K562 (cell line): Measurements from ENCODE around the gene CAMK2A.

ENCODE experiments used
- ADNP ChIP-seq: fragments of 200-800 bp; sonication (Bioruptor generic); IDR thresholded peaks from 2 replicates; pipeline ENCODE4 v1.6.1; 2016; ENCODE audit warnings: missing genetic modification characterization, missing compliant biosample characterization
- CHD1 ChIP-seq: fragments of 200-600 bp; sonication (generic); IDR thresholded peaks from one replicate; pipeline ENCODE4 v1.6.1; 2012; ENCODE audit warnings: mild to moderate bottlenecking, moderate library complexity, low read length, inconsistent platforms
- CREM ChIP-seq: IDR thresholded peaks from 2 replicates; pipeline ENCODE4 v1.6.1; 2014; ENCODE audit warnings: antibody characterized with exemption, low read depth
- EGR1 ChIP-seq: fragments of 450-650 bp; conservative IDR thresholded peaks from 2 replicates; pipeline ENCODE4 v1.6.1; 2017; ENCODE audit warnings: mild to moderate bottlenecking
- MYC ChIP-seq, 2 experiments: fragments of 250-450 bp in 1 of 2; sonication (Bioruptor Pico) in 1 of 2; IDR thresholded peaks; 2 replicates each; pipeline versions ENCODE4 v1.5.1 to v1.6.1; 2012 to 2021; ENCODE audit warnings: low read depth in 2 of 2, borderline replicate concordance in 1 of 2, improper control_type of control experiment in 1 of 2, low read length in 1 of 2, mild to moderate bottlenecking in 1 of 2, moderate library complexity in 1 of 2
- POLR2A ChIP-seq: fragments of 450-650 bp; conservative IDR thresholded peaks from 2 replicates; pipeline ENCODE4 v1.6.1; 2016
- ZNF133 ChIP-seq: fragments of 250-450 bp; sonication (Bioruptor Pico); IDR thresholded peaks from 2 replicates; pipeline ENCODE4 v1.4.0; 2020; ENCODE audit warnings: mild to moderate bottlenecking
- ZNF212 ChIP-seq: fragments of 450-650 bp; formaldehyde crosslinking; IDR thresholded peaks from 2 replicates; pipeline ENCODE4 v1.4.0; 2020; ENCODE audit warnings: mild to moderate bottlenecking
- ZNF324 ChIP-seq: fragments of 250-450 bp; sonication (Bioruptor Pico); IDR thresholded peaks from 2 replicates; pipeline ENCODE4 v1.4.0; 2020; ENCODE audit warnings: mild to moderate bottlenecking
- TF ChIP-seq, protein P1 (sequence below), 3 experiments: IDR thresholded peaks in 2 of 3; conservative IDR thresholded peaks in 1 of 3; 2 replicates each; pipeline ENCODE4 v1.5.1; 2011 to 2012; ENCODE audit warnings: low read length in 3 of 3, mild to moderate bottlenecking in 3 of 3, control low read depth in 2 of 3, improper control_type of control experiment in 1 of 3, inconsistent platforms in 1 of 3, low read depth in 1 of 3, mixed read lengths in 1 of 3, moderate library complexity in 1 of 3; ENCODE audit not compliant: insufficient read depth in 2 of 3
- TF ChIP-seq, protein P2 (sequence below): sonication (generic); formaldehyde crosslinking; IDR thresholded peaks from 2 replicates; pipeline ENCODE4 v1.9.0; 2022; ENCODE audit warnings: mild to moderate bottlenecking, missing genetic modification reagents

GRCh38 chr5:150294551-150295071 is 5.0 kb upstream of the CAMK2A start:
- no peak for TF ChIP-seq CHD1
- TF ChIP-seq EGR1: no peak
- no peak for TF ChIP-seq ZNF133 (CRISPR knock-in tag)
- no peak for TF ChIP-seq MYC (IDR thresholded peaks at IDR 0.05; ENCODE audit: low read depth, low read length)
- no peak for TF ChIP-seq MYC (CRISPR knock-in tag; IDR thresholded peaks at IDR 0.05; ENCODE audit: borderline replicate concordance, low read depth)
- no peak for TF ChIP-seq POLR2A
- TF ChIP-seq ADNP: no peak
- TF ChIP-seq, protein P1, sequence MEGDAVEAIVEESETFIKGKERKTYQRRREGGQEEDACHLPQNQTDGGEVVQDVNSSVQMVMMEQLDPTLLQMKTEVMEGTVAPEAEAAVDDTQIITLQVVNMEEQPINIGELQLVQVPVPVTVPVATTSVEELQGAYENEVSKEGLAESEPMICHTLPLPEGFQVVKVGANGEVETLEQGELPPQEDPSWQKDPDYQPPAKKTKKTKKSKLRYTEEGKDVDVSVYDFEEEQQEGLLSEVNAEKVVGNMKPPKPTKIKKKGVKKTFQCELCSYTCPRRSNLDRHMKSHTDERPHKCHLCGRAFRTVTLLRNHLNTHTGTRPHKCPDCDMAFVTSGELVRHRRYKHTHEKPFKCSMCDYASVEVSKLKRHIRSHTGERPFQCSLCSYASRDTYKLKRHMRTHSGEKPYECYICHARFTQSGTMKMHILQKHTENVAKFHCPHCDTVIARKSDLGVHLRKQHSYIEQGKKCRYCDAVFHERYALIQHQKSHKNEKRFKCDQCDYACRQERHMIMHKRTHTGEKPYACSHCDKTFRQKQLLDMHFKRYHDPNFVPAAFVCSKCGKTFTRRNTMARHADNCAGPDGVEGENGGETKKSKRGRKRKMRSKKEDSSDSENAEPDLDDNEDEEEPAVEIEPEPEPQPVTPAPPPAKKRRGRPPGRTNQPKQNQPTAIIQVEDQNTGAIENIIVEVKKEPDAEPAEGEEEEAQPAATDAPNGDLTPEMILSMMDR (IDR thresholded peaks at IDR 0.05 in 2 of 3, conservative IDR thresholded peaks at IDR 0.05 in 1 of 3; ENCODE audit: insufficient read depth in 2 of 3, low read depth in 1 of 3, low read length in 3 of 3): no peak
- TF ChIP-seq, protein P2, sequence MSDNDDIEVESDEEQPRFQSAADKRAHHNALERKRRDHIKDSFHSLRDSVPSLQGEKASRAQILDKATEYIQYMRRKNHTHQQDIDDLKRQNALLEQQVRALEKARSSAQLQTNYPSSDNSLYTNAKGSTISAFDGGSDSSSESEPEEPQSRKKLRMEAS (CRISPR knock-in tag): no peak
- no peak for TF ChIP-seq CREM
- no peak for TF ChIP-seq ZNF212
- no peak for TF ChIP-seq ZNF324 (CRISPR knock-in tag)
